ENCODE measurements around the gene AK5. TPM values are rescaled to one million over a fixed set of nuclear protein-coding genes. Genes with fewer than 3 reads are reported as not detected.

Gene AK5
- total and polyA plus RNA-seq, 2 of the 4 experiments (the other 2 are of a cell fraction): 22.5 to 25.8 TPM

DNA sequence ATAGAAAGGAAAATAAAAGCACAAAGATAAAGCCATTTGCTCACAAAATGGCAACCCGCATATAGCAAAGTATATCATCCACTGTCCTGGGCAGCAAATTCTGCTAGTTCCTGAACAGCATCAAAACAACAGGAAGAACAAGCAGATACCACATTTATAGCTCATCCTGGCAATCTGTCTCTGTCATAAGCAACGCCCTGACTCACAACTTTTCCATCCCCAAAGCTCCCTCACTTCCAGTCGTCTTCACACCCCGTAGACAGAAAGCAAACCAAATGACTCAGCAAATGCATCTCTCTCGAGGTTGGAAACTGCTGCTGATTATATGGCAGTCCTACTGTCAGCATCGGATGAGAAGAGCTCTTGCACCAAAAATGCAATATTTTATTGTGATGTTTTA, 65.8 kb downstream of the AK5 start:
- peak overlapping the region; percentile 50; the same call in 1 of the 2 replicates for H3K14ac ChIP-seq (replicated peaks; ENCODE audit: low read depth, low read length)
- H2AK5ac ChIP-seq (ENCODE audit: low read depth, low read length): no peak overlapping the region
- H2BK15ac ChIP-seq (ENCODE audit: low read depth, low read length): no peak overlapping the region; the same call in 2 of the 3 replicates
- 0 out of 2 replicates have a peak, but pooled peaks cover 3% of the 10 kb centered on the region for H3K9me1 ChIP-seq (ENCODE audit: insufficient read depth, low read length)
- 40% methylated on average over 2 of the region's 6 CpGs; no CpG with 5 or more reads in 1 of the 2 experiments for WGBS, 2 experiments (ENCODE audit: extremely low coverage in 2 of 2, insufficient read length in 1 of 2)
- H3K4me1 ChIP-seq (ENCODE audit: control insufficient read depth, insufficient read depth, low read length): peaks cover 2% of the 10 kb centered on the region; the same call in 1 of the 2 replicates
- H4K91ac ChIP-seq (ENCODE audit: insufficient read depth, low read depth, low read length): 0 out of 2 replicates have a peak overlapping the region, but pooled peaks have one; percentile 23
- H4K8ac ChIP-seq (ENCODE audit: low read depth in 2 of 2, low read length in 2 of 2): peak overlapping the region in 1 of 2 experiments; percentile 52; a peak in 2 of 4 replicates
- TF ChIP-seq MAFK (IDR thresholded peaks at IDR 0.05; ENCODE audit: low read depth, low read length) (peak; percentile 88), FOS (IDR thresholded peaks at IDR 0.05; ENCODE audit: low read depth, low read length) (peak; percentile 46; the same call in 1 of the 2 replicates), SMC3 (IDR thresholded peaks at IDR 0.05; ENCODE audit: low read depth, low read length) (0 out of 2 replicates have a peak, but pooled peaks have one; percentile 2), RAD21 (IDR thresholded peaks at IDR 0.05; ENCODE audit: low read length) (no peak), NFE2L2 (IDR thresholded peaks at IDR 0.05; ENCODE audit: low read depth, low read length) (peak; percentile 95)
- no peak overlapping the region for H3K9ac ChIP-seq (ENCODE audit: low read depth, low read length)
- peak overlapping the region; percentile 16; the same call in 1 of the 2 replicates for H3K56ac ChIP-seq (ENCODE audit: extremely low read depth, insufficient read depth, low read length)
- no peaks in the 10 kb centered on the region for H3K27me3 ChIP-seq (ENCODE audit: control insufficient read depth, insufficient read depth, low read length)
- H2BK120ac ChIP-seq (ENCODE audit: low read depth, low read length): peak overlapping the region; percentile 23
- CTCF ChIA-PET: no interaction called here
- POLR2A ChIA-PET (ENCODE audit: unreplicated experiment): no interaction called here
- H3K4me3 ChIP-seq (ENCODE audit: insufficient read depth, low read depth, low read length): no peak overlapping the region; the same call in 1 of the 2 replicates
- H3K4me2 ChIP-seq (ENCODE audit: low read depth, low read length): peak overlapping the region; percentile 63; the same call in 1 of the 2 replicates
- peak; percentile 89 for DNase-seq
- H3K4ac ChIP-seq (ENCODE audit: low read depth, low read length): peak overlapping the region; percentile 67; the same call in 1 of the 2 replicates
- H3K27ac ChIP-seq (ENCODE audit: insufficient read depth, low read length): no peak overlapping the region
- peaks cover 0 to 17% of the 10 kb centered on the region in 2 experiments; a peak in 2 of 4 replicates for H3K79me1 ChIP-seq (ENCODE audit: low read depth in 1 of 2, low read length in 2 of 2)
- in situ Hi-C loops (cut with MboI; ENCODE audit: low sequenced_read_pairs): no loop called here
- peak overlapping the region; percentile 79 for H2AFZ ChIP-seq (replicated peaks; ENCODE audit: low read length, poor library complexity)
- H3K18ac ChIP-seq (ENCODE audit: low read depth, low read length): peak overlapping the region; percentile 18; the same call in 1 of the 2 replicates
- no peaks in the 10 kb centered on the region for H3K9me3 ChIP-seq (ENCODE audit: control insufficient read depth, insufficient read depth, low read length)
- H3K23ac ChIP-seq (ENCODE audit: low read depth, low read length): no peak overlapping the region; the same call in 1 of the 2 replicates
- dilution Hi-C loops (cut with HindIII; ENCODE audit: low sequenced_read_pairs, unreplicated experiment): no loop called here
- intact Hi-C loops (cut with micrococcal nuclease): no loop called here
- no peaks in the 10 kb centered on the region for H4K20me1 ChIP-seq (ENCODE audit: insufficient read depth, low read length)
- no peaks in the 10 kb centered on the region for H3K36me3 ChIP-seq (ENCODE audit: control insufficient read depth, insufficient read depth, low read length)
- H2BK20ac ChIP-seq (ENCODE audit: low read depth, low read length): peak overlapping the region; percentile 27; the same call in 1 of the 2 replicates
- H2BK5ac ChIP-seq (ENCODE audit: low read depth, low read length, poor library complexity, severe bottlenecking): peak overlapping the region; percentile 62
- H4K5ac ChIP-seq (ENCODE audit: low read depth, low read length): peak overlapping the region; percentile 13; the same call in 1 of the 2 replicates
- no peak overlapping the region for H2AK9ac ChIP-seq (replicated peaks; ENCODE audit: low read depth, low read length, poor library complexity)
- no TSS peak for BruUV-seq (replicated peaks)
- ATAC-seq (ENCODE audit: low read depth): peak; percentile 90
